GM18873 (cell line): ENCODE results near the gene CCDC71L.

Experiments used
- ATAC-seq: cut with Tn5 transposase; IDR thresholded peaks from one replicate; pipeline ENCODE4 v1.9.1; 2021; ENCODE audit warnings: mild to moderate bottlenecking, moderate library complexity, moderate number of reproducible peaks; ENCODE audit not compliant: unreplicated experiment, low FRiP score

CCDC71L gene

DNA sequence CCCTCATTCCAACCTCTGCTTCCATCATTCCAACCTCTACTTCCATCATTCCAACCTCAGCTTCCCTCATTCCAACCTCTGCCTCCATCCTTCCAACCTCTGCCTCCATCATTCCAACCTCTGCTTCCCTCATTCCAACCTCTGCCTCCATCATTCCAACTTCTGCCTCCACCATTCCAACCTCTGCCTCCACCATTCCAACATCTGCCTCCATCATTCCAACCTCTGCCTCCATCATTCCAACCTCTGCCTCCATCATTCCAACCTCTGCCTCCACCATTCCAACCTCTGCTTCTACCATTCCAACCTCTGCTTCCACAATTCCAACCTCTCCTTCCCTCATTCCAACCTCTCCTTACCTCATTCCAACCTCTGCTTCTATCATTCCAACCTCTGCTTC, 30.3 kb downstream of the CCDC71L start:
- ATAC-seq = no peak

GRCh38 chr7:106629516-106629915, 31.4 kb downstream of the CCDC71L start:
- ATAC-seq = no peak

DNA sequence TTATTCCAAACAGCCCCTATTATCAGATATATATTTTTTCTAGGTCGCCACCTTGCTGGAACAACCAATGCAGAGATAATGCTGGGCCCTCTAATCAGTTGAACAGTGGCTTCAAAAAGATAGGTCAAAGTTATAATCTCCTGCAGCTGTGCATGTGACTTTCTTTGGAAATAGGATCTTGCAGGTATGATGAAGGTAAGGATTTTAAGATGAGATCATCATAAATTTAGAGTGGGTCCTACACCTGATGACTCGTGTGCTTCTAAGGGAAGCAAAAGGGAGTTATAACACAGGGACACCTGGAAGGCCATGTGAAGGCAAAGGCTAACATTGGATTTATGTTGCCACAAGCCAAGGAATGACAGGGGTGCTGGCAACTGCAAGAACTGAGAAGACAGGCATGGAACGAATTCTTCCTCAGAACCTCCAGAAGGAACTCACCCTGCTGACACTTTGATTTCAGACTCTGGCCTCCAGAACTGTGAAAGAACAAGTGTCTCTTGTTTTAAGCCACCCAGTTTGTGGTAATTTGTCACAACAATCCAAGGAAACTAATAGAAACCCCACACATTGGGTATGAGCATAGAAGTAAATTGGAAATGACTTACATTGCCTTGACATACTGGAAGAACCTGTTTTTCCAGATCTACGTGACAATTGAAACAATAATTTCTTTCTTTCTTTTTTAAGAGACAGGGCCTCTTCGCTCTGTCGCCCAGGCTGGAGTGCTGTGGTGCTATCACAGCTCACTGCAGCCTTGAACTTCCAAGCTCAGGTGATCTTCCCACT, 34.4 kb downstream of the CCDC71L start:
- ATAC-seq = no peak

DNA sequence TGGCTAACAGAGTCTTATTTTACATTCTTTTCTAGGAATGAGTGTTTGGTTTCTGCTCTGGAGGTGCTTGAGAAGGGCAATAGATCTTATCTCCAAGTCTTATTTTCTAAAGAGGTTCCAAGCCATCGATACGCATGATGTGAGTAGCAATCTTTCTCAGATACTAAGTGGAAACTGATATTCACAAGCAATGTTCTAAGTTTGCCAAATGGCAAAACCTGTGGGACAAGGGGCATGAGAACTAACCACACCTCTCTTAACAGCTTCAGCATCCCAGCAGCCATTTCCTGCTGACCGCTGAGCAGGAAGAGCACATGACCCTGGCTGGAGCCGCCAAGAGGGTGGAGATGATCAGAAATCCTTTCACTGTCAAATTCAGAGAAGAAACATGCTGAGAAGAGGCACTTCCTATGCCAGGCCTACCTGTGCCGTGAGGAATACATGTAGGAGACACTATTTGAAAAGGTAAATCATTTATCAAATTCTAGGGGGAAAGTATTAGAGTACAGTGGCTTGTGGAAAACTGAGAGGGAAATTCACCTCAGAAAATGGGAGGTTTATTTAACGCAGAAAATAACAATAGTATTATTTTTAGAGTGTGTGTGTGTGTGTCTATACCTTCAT, 35.2 kb downstream of the CCDC71L start:
- ATAC-seq = no peak

DNA sequence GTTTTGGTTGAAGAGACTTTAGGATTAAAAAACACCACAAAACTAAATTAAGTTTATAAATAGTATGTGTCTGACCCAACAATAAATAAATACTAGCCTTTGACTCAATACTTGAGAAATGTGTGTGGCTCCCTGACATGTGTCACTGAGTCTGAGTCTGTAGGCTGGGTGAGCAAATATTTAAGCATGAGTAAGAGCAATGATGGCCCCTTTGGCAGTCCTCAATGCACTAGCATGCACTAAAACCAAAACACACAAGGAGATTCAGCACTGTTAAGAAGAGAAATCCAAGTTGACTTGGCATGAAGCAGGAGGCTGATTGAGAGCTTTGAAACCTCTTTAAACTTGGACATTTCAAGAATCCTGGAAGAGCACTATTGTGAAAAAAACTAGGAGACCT, 37.1 kb downstream of the CCDC71L start:
- no peak for ATAC-seq

DNA sequence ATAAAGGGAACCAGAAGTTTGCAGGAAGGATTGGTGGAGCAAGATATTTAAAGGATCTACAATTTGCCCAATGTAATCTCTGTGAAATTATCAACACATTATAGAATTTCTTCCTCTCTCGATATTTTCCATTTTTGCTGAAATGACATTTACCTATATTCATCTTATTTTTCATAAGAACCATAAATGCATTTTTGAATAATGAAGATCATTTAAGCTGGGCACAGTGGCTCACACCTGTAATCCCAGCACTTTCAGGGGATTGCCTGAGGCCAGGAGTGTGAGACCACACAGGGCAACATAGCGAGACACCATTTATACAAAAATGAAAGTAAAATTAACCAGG, 37.7 kb downstream of the CCDC71L start:
- no peak for ATAC-seq

GRCh38 chr7:106622654-106623314, 38.2 kb downstream of the CCDC71L start:
- ATAC-seq = no peak

- no peak for ATAC-seq
These were observed 39.4 kb downstream of the CCDC71L start for GRCh38 chr7:106621393-106622132.

GRCh38 chr7:106620676-106621075, 40.3 kb downstream of the CCDC71L start:
- no peak for ATAC-seq

DNA sequence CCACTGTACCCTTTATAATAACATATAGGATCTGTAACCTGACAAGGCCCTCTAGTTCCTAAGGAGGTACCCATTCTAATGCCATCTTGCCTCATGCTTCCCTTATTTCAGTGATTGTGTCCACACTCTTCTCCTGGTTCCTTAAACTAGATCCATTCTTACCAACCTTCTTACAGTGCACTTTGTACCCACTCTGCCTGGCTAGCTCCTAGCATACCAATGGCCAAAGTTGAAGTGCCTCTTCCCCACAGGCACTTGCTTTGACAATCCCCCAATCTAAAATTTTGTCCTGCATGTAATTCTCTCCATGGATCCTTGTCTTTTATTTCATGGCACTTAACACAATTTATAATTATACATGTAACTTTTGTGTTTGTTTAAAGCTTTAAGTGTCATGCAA, 40.9 kb downstream of the CCDC71L start:
- no peak for ATAC-seq

GRCh38 chr7:106619213-106619612, 41.7 kb downstream of the CCDC71L start:
- ATAC-seq = no peak

- no peak for ATAC-seq
These were observed 42.5 kb downstream of the CCDC71L start for GRCh38 chr7:106618480-106618879.

- ATAC-seq = no peak
These were observed 43.1 kb downstream of the CCDC71L start for GRCh38 chr7:106617860-106618259.

DNA sequence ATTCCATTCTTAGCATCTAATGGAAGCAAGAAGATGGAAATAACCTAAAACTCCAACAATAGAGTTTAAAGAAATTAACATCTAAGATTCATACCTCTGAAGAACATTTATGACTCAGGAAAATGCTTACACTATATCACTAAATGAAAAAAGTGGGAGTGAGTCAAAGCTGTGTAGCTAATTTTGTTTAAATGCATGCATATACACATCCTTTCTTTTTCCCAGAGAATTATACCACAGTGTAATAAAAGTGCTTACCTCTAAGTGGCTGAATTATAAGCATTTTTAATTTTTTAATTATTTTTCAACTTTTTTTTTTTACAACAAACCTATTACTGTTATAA, 44.3 kb downstream of the CCDC71L start:
- no peak for ATAC-seq

- ATAC-seq = no peak
These were observed 44.9 kb downstream of the CCDC71L start for GRCh38 chr7:106615808-106616707.

GRCh38 chr7:106614751-106615150, 46.2 kb downstream of the CCDC71L start:
- no peak for ATAC-seq

- ATAC-seq = no peak
These were observed 47.0 kb downstream of the CCDC71L start for GRCh38 chr7:106613848-106614560.

- no peak for ATAC-seq
These were observed 47.7 kb downstream of the CCDC71L start for GRCh38 chr7:106613279-106613678.

DNA sequence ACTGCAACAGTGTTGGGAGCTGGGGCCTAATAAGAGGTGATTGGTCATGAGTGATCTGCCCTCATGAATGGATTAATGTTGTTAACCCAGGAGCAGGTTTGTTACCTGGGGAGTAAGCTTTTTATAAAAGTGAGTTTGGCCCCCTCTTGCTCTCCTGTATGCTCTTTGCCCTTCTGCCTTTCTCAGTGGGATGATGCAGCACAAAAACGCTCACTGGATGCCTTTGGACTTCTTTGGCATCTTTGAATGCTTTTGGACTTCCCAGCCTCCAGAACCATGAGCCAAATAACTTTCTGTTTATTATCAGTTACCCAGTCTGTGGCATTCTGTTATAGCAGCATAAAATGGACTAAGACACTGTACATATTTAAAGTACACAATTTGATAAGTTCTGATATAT, 48.5 kb downstream of the CCDC71L start:
- ATAC-seq = no peak

- no peak for ATAC-seq
These were observed 49.0 kb downstream of the CCDC71L start for GRCh38 chr7:106611911-106612310.
